DND-41 (cell line): Measurements from ENCODE around the gene SUCO.

Source experiments
- CTCF ChIP-seq: IDR thresholded peaks from 2 replicates; pipeline ENCODE4 v1.5.1; 2012; ENCODE audit warnings: borderline replicate concordance, low read length, moderate library complexity, mild to moderate bottlenecking; ENCODE audit not compliant: poor library complexity, severe bottlenecking; ENCODE audit errors: extremely low read depth
- EZH2 ChIP-seq: IDR thresholded peaks from 3 replicates; pipeline ENCODE4 v1.6.1; 2012; ENCODE audit warnings: borderline replicate concordance, low read depth, mild to moderate bottlenecking, moderate library complexity, low read length, inconsistent platforms; ENCODE audit not compliant: severe bottlenecking

- TF ChIP-seq CTCF: no peak
- no peak for TF ChIP-seq EZH2
These were observed 14.1 kb downstream of the SUCO start for GRCh38 chr1:172547071-172547470.
